ENCODE results near the gene RUFY1. TPM values are rescaled to one million over a fixed set of nuclear protein-coding genes. Genes with fewer than 3 reads are reported as not detected.
"Not testable (repeated sequence)": the region's sequence is repeated elsewhere in the genome, so short reads cannot be mapped to it uniquely, and the experiment has no call there.

The RUFY1 gene
- total and polyA plus RNA-seq, 2 experiments from 2014 or later = 38.6 to 42.3 TPM

DNA sequence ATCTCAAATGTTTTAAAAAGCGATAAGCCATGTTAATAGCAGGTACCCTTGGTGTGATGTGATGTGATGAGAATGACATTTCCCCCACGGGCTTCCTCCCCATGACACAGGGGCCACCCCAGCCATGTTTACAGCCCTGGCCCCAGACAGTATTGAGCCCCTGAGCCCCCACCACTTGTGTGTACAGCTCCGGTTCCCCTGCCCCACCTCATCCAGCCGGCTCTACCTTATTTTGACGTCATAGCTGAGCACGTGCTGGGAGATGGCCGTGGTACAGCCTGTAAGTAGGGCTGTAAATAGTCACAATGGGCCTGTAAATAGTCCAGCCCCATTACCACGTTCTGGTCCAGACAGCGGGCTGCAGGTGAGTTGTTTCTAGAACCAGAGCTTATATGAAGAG, 98.1 kb downstream of the RUFY1 start:
- no peaks in the 10 kb centered on the region for H3K36me3 ChIP-seq (replicated peaks; ENCODE audit: insufficient read depth, low read depth)
- WGBS (ENCODE audit: low lambda C conversion rate, missing lambda C conversion rate) = 78% methylated on average over 9 of the region's 9 CpGs

DNA sequence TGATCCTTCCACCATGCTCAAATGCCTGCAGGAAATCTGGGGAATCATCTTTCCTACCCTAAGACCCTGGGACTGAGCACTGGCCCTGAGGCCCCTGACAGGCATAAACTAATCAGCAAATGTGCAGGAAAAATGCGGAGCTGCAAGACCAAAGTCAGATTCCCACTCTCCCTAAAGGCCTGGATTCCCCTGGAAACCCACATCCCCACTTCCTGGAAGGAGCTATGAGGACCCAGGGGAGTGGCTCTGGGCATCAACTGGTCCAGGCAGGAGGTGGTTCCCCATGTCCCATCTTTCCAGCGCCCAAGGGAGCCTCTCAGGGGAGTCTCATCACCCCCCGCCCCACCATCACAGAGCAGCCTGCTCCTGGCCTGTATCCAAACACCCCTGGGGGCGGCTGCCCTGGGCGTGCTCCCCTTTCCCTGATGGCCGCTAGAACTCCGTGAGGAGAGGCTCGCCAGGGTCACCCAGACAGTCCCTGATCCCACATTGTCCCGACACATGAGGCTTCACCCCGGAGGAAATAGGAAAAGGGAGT, 98.9 kb downstream of the RUFY1 start:
- 95% methylated on average over 10 of the region's 10 CpGs for WGBS (ENCODE audit: low lambda C conversion rate, missing lambda C conversion rate)

More for the DNA sequence above, 98.1 kb downstream of the RUFY1 start:
- Histone ChIP-seq H3K27me3 (no peaks in the 10 kb centered on the region), H3K9me2 (replicated peaks; ENCODE audit: insufficient read depth) (no peaks in the 10 kb centered on the region), H3K79me2 (no peaks in the 10 kb centered on the region), H3K4me1 (ENCODE audit: insufficient read depth) (no peaks in the 10 kb centered on the region), H2AFZ (no peak overlapping the region), H3K27ac (no peak overlapping the region), H4K20me1 (ENCODE audit: insufficient read depth, poor library complexity, severe bottlenecking) (no peaks in the 10 kb centered on the region), H3K4me2 (no peak overlapping the region), H3K9me3 (ENCODE audit: low read depth) (no peaks in the 10 kb centered on the region), H3K4me3 (no peak overlapping the region)
- no peak for DNase-seq (ENCODE audit: low spot score)
- TF ChIP-seq EZH2 (IDR thresholded peaks at IDR 0.05; ENCODE audit: borderline replicate concordance) = no peak
- TF ChIP-seq, protein P1, sequence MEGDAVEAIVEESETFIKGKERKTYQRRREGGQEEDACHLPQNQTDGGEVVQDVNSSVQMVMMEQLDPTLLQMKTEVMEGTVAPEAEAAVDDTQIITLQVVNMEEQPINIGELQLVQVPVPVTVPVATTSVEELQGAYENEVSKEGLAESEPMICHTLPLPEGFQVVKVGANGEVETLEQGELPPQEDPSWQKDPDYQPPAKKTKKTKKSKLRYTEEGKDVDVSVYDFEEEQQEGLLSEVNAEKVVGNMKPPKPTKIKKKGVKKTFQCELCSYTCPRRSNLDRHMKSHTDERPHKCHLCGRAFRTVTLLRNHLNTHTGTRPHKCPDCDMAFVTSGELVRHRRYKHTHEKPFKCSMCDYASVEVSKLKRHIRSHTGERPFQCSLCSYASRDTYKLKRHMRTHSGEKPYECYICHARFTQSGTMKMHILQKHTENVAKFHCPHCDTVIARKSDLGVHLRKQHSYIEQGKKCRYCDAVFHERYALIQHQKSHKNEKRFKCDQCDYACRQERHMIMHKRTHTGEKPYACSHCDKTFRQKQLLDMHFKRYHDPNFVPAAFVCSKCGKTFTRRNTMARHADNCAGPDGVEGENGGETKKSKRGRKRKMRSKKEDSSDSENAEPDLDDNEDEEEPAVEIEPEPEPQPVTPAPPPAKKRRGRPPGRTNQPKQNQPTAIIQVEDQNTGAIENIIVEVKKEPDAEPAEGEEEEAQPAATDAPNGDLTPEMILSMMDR (IDR thresholded peaks at IDR 0.05; ENCODE audit: poor library complexity) = no peak
- TF ChIP-seq EZH2phosphoT487 (IDR thresholded peaks at IDR 0.05; ENCODE audit: low read depth, severe bottlenecking, unreplicated experiment) = no peak

DNA sequence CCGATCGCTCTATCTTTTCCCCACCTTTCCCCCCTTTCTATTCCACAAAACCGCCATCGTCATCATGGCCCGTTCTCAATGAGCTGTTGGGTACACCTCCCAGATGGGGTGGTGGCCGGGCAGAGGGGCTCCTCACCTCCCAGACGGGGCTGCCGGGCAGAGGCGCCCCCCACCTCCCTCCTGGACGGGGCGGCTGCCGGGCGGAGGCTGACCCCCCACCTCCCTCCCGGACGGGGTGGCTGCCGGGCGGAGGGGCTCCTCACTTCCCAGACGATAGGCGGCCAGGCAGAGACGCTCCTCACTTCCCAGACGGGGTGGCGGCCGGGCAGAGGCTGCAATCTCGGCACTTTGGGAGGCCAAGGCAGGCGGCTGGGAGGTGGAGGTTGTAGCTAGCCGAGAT, 99.9 kb downstream of the RUFY1 start:
- H3K79me2 ChIP-seq; H3K36me3 ChIP-seq (replicated peaks; ENCODE audit: insufficient read depth, low read depth); H3K27me3 ChIP-seq; H2AFZ ChIP-seq; H3K4me1 ChIP-seq (ENCODE audit: insufficient read depth); H3K4me2 ChIP-seq; H3K9me2 ChIP-seq (replicated peaks; ENCODE audit: insufficient read depth); H4K20me1 ChIP-seq (ENCODE audit: insufficient read depth, poor library complexity, severe bottlenecking); H3K9me3 ChIP-seq (ENCODE audit: low read depth); DNase-seq (ENCODE audit: low spot score); H3K27ac ChIP-seq; H3K4me3 ChIP-seq: not testable (repeated sequence)
- over 99% methylated on average over 12 of the region's 26 CpGs for WGBS (ENCODE audit: low lambda C conversion rate, missing lambda C conversion rate)

More for the DNA sequence above, 98.9 kb downstream of the RUFY1 start:
- H3K36me3 ChIP-seq (replicated peaks; ENCODE audit: insufficient read depth, low read depth); H3K27ac ChIP-seq; H3K4me3 ChIP-seq; H3K9me2 ChIP-seq (replicated peaks; ENCODE audit: insufficient read depth); H3K9me3 ChIP-seq (ENCODE audit: low read depth); H3K4me2 ChIP-seq; H3K4me1 ChIP-seq (ENCODE audit: insufficient read depth); H3K27me3 ChIP-seq; DNase-seq (ENCODE audit: low spot score); H3K79me2 ChIP-seq; H2AFZ ChIP-seq; H4K20me1 ChIP-seq (ENCODE audit: insufficient read depth, poor library complexity, severe bottlenecking): not testable (repeated sequence)

DNA sequence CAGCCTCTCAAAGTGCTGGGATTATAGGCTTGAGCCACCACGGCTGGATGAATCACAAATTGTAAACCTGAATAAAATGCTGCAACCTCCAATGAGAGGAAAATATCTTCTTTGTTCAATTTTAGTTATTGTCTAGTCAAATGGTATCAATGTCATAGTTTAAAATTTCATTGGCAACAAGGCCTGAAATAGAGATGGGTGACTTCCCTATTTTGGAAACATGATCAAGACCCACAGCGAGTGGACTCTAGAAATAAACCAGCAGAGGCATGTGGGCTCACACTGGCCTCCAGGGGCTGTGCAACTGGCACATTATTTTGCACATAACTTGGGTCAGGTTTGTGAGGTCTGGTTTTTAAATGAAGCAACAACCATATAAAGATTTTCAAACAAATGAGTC, 102.8 kb downstream of the RUFY1 start:
- not testable (repeated sequence) for H3K27me3 ChIP-seq; H3K79me2 ChIP-seq; DNase-seq (ENCODE audit: low spot score); H4K20me1 ChIP-seq (ENCODE audit: insufficient read depth, poor library complexity, severe bottlenecking); H3K36me3 ChIP-seq (replicated peaks; ENCODE audit: insufficient read depth, low read depth); H3K4me1 ChIP-seq (ENCODE audit: insufficient read depth); H3K9me2 ChIP-seq (replicated peaks; ENCODE audit: insufficient read depth); H3K27ac ChIP-seq; H3K9me3 ChIP-seq (ENCODE audit: low read depth); H3K4me2 ChIP-seq; H2AFZ ChIP-seq; H3K4me3 ChIP-seq
- 72% methylated on average over 2 of the region's 2 CpGs for WGBS (ENCODE audit: low lambda C conversion rate, missing lambda C conversion rate)

DNA sequence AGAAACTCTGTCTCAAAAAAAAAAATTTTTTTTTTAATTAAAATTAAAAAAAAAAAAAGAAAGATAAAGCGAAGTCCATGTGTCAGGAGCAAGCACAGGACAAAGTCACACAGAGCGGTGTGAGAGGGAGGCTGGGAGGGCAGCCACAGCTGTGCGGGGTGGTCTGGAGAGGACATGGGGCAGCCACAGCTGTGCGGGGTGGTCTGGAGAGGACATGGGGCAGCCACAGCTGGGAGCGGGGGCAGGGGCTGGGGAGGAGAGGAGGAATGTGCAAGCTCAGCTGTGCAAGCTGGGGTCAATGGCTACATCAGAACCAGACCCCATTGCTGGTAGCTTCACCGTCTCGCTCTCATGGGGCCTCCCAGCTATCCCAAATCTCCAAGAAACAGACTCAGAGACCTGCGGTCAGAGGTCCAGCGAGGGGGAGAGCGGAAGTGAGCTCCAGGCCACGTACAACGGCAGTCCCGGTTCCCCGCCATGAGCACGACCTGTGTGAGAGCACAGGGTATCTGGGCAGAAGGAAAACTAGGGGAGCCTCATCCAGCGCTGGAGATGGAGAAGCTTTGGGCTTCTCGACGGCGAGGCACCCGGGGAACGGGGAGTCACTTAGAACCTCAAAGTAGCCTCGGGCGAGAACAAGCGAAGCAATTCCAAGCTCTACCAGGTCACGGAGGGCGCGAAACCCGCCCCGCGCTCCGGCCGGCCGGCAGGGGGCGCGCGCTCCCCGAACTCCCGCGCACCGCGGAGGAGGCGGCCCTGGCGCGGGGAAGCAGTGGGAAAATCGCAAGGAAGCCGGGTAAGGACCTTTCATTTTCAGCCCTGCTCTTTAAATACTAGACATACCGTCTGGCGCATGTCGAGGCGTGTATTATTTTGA, 107.2 kb downstream of the RUFY1 start:
- not testable (repeated sequence) for H3K4me2 ChIP-seq; H4K20me1 ChIP-seq (ENCODE audit: insufficient read depth, poor library complexity, severe bottlenecking); H3K9me2 ChIP-seq (replicated peaks; ENCODE audit: insufficient read depth); H3K36me3 ChIP-seq (replicated peaks; ENCODE audit: insufficient read depth, low read depth); H3K4me1 ChIP-seq (ENCODE audit: insufficient read depth); H3K9me3 ChIP-seq (ENCODE audit: low read depth); DNase-seq (ENCODE audit: low spot score); H2AFZ ChIP-seq; H3K4me3 ChIP-seq; H3K27ac ChIP-seq; H3K27me3 ChIP-seq
- WGBS (ENCODE audit: low lambda C conversion rate, missing lambda C conversion rate) = 16% methylated on average over 9 of the region's 50 CpGs
- H3K79me2 ChIP-seq = peaks cover 11% of the 10 kb centered on the region

DNA sequence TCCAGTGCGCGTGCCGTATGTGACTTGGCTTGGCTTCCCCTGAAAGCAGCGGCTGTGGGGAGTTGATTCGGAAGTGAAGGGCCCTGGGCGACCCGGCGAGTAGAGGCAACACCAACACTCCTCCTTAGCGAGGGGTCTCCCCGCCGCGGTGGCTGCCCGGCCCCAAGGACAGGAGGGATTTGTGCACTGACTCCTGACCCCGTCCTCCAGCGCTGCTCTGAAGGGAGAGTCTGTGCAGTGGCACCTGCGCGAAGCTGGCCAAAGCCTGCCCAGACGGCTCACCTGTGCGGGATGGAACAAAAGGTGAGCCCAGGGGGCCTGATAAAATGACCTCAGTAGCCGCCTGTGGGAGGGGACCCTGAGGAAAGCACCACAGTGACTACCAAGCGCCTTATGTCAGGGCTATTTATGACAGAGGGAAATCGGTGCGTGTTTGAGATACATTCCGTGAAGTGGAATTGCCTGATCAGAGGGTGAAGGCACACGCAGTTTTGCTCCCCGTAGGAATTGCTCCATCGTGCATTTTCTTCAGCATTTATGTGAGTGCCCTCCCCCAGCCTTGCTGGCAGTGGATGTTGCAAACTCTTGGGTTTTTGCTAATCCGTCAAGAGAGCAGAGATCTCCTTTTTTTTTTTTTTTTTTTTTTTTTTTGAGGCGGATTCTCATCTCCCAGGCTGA, 108.0 kb downstream of the RUFY1 start:
- peak overlapping the region; percentile 63 for H3K27ac ChIP-seq

More for the DNA sequence above, 108.0 kb downstream of the RUFY1 start:
- DNase-seq (ENCODE audit: low spot score) = peak; percentile 54
- not testable (repeated sequence) for H4K20me1 ChIP-seq (ENCODE audit: insufficient read depth, poor library complexity, severe bottlenecking); H3K9me3 ChIP-seq (ENCODE audit: low read depth); H3K4me1 ChIP-seq (ENCODE audit: insufficient read depth); H3K9me2 ChIP-seq (replicated peaks; ENCODE audit: insufficient read depth); H3K36me3 ChIP-seq (replicated peaks; ENCODE audit: insufficient read depth, low read depth); H3K27me3 ChIP-seq
- Histone ChIP-seq H3K4me2 (peak overlapping the region; percentile 94), H2AFZ (peak overlapping the region; percentile 83), H3K79me2 (peaks cover 11% of the 10 kb centered on the region), H3K4me3 (peak overlapping the region; percentile 75)
- WGBS (ENCODE audit: low lambda C conversion rate, missing lambda C conversion rate) = 7% methylated on average over 10 of the region's 29 CpGs

All from hepatocyte (in vitro differentiated cells).